AG08395 (cell line): ENCODE results near the gene RBL2.
"Not testable (repeated sequence)": the region's sequence is repeated elsewhere in the genome, so short reads cannot be mapped to it uniquely, and the experiment has no call there.

Experiments
- DNase-seq: peaks from one replicate; pipeline ENCODE4 v3.0.0; 2012; ENCODE audit warnings: mixed read lengths, low spot score

Gene RBL2

GRCh38 chr16:53507464-53508179 lies 73.4 kb downstream of the RBL2 start:
- DNase-seq, result no peak

- DNase-seq, result peak; percentile 88
These were observed 75.8 kb downstream of the RBL2 start for GRCh38 chr16:53509906-53510703.

GRCh38 chr16:53510704-53511070 lies 76.4 kb downstream of the RBL2 start:
- no peak for DNase-seq

DNA sequence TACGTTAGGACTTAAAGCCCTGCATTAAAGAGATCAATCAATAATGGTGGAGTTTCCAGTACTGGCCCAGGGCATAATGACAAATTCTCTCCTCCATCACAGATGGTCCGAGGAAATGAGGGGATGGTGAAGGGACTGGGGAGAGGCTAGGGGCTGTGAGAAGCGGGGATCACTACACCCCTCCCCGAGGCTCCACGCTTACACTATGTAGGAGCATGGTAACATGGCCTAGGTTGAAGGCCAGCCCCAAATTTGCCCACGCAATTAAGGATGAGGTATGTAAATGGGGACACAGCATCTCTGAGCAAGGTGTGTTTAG lies 76.8 kb downstream of the RBL2 start:
- DNase-seq, result no peak

DNA sequence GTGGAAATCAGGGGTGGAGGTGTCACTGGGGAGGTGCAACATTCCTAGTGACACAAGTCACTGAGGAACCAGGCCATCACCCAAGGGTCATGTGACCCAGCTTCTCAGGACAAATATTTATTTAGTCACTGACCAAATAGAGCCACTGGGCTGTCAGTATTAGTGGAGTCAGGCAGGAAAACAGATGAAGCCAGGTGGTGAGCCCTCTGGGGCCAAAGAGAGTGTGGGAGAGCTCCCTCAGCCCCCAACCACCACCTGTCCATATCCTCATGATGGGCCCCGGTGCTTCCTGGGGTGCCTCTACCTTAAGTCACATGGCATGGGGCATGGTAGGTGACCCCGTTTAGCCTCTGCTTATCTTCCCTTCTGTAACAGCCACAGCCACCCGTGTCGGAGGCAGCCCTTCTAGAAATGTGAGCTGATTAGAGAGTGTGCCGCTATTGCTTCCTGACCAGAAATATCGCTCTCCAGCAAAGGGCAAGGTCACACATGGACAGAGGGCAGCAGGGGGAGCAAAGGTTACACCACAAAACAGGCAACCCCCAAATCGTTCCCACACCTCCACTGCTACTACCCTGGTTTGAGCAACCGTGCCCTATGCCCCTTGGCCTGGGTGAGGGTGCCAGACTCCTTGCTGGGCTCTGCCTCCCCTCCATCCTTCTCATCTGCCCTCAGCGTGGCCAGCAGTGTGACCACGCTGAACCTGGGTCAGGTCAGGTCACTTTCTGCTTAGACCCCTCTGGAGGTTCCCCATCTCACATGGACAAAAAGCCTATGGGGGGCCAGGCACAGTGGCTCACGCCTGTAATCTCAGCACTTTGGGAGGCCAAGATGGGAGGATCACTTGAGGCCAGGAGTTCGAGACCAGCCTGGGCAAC lies 77.4 kb downstream of the RBL2 start:
- no peak for DNase-seq

- not testable (repeated sequence) for DNase-seq
These were observed 78.5 kb downstream of the RBL2 start for GRCh38 chr16:53512795-53513194.

DNA sequence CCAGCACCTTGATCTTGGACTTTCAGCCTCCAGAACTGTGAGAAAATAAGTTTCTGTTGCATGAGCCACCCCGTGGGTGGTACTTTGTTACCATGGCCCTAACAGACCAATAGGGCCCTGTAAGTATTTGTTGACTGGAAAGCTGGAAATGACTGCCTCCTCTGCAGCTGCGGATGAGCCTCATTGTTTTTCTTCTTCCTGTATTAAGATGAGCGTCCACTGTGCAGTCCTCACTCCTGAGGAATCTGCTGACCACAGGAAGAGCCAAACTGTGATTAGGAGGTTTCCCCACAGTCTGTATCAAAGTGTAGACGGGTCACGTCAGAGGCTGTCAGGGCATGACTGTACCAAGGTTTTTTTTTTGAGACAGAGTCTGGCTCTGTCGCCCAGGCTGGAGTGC lies 81.0 kb downstream of the RBL2 start:
- DNase-seq, result no peak

GRCh38 chr16:53515811-53516210 lies 81.5 kb downstream of the RBL2 start:
- no peak for DNase-seq

- DNase-seq, result no peak
These were observed 83.6 kb downstream of the RBL2 start for GRCh38 chr16:53517851-53518250.

DNA sequence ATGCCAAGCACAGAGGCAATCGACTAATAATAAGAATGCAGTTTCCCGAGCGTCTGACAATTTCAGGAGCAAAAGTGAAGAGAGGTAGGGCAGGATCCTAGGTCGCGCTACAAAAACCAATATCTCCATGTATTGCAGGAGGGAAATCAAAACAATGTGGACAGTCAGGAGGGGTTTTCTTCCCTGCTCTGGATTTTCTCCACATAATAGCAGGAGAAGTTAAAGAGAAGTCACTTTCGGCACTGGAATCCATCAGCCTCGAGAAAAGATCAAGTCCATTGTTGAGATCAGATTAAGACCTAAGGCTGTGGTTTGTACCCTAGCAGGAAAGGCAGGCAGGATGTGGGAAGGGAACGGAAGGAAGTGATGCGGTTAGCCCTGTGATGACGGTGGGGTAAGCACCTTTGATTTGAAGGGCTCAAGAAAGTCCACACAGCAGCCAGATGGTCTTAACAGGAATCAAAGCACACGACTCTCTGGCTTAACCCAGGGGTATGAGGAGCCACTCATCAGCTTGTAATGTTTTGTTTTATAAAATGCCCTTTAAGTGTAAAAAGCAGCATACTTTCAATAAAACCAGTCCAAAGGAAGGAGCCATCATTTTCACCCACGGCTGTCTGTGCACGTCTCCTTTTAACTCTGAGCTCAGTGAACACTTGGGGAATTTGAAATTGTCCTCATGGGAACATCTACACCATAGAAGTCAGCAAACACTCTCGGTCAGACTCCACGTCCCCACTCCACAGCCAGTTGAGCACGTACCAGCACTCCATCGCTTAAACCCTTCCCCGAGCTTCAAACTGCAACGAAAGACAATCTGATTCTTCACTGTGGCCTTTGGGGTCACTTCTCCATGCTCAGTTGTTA lies 84.5 kb downstream of the RBL2 start:
- no peak for DNase-seq

GRCh38 chr16:53519417-53520091 lies 85.3 kb downstream of the RBL2 start:
- DNase-seq, result no peak

DNA sequence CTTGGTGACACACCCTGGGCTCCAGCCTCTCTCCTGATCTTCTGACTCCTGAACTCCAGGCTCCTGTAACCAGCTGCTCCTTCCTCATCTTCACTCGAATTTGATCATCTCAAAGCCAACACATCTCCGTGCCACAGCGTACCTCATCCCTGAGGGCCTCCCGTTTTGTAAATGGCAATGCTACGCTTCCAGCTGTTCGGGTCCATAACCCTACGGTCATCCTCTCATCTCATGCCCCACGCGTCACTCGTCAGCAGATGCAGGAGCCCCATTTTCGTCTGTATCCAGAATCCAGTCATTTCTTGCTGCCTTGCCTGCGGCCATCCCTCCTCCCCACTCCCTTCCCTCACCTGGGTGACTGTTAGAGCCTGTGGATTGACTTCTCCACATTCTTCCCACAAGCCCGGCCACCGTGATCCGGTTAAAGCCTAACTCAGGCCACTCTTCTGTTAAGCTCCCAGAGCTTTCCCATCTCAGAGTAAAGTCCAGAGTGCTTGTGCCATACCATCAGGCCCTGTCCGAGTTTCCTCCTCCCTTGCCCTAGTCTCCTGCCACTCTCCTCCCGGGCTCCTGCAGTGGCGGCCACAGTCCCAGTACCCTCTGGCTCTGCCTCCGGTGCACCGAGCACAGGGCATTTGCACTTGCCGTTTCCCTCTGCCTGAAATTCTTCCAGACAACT lies 89.0 kb downstream of the RBL2 start:
- no peak for DNase-seq

GRCh38 chr16:53523971-53524548 lies 89.8 kb downstream of the RBL2 start:
- no peak for DNase-seq

GRCh38 chr16:53528797-53529196 lies 94.5 kb downstream of the RBL2 start:
- no peak for DNase-seq

- DNase-seq, result no peak
These were observed 95.2 kb downstream of the RBL2 start for GRCh38 chr16:53529513-53529912.

DNA sequence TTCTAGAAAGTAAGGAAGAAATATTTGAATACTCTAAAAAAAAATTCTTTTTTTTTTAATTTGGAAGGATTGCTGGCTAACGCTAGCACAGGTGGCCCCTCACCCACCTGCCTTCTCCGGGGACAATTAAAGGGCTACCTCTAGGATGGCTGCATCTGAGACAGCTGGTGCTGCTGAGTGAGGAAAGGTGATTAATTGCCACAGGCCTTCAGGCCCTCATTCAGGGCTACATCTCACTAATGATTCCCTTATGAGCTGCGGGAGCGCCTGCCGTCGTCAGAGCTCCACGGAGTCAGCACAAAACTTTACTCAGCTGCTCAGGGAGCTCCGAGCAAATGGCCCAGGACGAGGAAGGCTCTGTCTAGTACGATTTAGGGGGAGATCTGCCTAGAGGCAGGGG lies 95.8 kb downstream of the RBL2 start:
- DNase-seq, result no peak

- DNase-seq, result no peak
These were observed 96.5 kb downstream of the RBL2 start for GRCh38 chr16:53530741-53531140.

DNA sequence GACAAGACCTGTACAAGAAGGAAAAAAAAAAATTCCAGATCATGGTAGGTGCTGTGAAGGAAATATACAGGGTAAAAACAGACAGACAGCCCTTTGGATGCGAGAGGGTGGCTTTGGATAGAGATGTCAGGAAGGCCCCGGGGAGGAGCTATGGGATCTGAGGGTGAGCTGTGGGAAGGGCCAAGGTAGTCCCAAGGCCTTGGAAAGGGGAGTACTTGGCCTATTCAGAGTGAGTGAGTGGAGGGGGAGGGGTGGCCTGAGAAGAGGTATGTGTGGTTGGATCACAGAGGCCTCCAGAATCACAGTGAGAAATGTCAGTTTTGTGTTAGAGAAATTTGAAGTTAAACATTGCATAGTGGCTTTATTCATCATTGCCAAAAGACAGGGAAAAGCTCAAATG lies 99.9 kb downstream of the RBL2 start:
- no peak for DNase-seq

DNA sequence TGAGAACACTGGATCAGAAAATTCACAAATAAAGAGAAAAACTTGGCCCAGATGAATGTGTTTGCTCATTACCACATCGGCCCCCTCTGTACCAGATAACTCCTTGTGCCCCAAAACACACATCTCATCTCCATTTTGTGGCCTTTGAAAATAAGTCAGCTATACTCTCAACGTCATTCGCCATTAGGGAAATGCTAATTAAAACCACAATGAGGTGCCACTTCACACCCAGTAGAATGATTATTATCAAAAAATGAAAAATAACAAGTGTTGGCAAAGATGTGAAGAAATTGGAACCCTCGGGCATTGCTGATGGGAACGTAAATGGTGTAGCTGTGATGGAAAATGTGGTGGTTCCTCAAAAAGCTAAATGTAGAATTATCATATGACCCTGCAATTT lies 103.4 kb downstream of the RBL2 start:
- no peak for DNase-seq

- DNase-seq, result not testable (repeated sequence)
These were observed 105.1 kb downstream of the RBL2 start for GRCh38 chr16:53539346-53539745.
